HG02763 (cell line): ENCODE data around the gene TBCCD1.
"Not testable (repeated sequence)": the region's sequence is repeated elsewhere in the genome, so short reads cannot be mapped to it uniquely, and the experiment has no call there.

Experiments used
- ATAC-seq: cut with Tn5 transposase; IDR thresholded peaks from one replicate; pipeline ENCODE4 v1.9.1; 2021; ENCODE audit warnings: mild to moderate bottlenecking, moderate library complexity; ENCODE audit not compliant: unreplicated experiment

The TBCCD1 gene

DNA sequence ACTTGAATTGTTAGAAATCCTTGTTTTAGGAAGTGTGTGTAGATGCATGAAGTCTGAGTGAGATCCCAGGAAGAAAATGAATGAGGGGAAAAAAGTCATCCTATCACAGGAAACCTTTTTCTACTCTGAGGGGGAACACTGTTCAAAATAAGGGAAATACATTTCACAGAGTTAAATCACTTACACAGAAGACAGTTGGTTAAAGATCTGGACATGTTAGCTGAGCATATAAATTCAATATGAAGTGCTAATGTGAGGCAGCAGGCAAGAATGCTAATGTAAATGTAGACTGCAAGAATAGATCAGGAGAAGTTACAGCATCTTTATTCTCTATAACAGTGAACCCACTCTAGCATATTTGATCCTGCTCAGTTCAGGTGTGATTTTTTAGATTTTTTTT is 2.6 kb downstream of the TBCCD1 start:
- no peak for ATAC-seq

DNA sequence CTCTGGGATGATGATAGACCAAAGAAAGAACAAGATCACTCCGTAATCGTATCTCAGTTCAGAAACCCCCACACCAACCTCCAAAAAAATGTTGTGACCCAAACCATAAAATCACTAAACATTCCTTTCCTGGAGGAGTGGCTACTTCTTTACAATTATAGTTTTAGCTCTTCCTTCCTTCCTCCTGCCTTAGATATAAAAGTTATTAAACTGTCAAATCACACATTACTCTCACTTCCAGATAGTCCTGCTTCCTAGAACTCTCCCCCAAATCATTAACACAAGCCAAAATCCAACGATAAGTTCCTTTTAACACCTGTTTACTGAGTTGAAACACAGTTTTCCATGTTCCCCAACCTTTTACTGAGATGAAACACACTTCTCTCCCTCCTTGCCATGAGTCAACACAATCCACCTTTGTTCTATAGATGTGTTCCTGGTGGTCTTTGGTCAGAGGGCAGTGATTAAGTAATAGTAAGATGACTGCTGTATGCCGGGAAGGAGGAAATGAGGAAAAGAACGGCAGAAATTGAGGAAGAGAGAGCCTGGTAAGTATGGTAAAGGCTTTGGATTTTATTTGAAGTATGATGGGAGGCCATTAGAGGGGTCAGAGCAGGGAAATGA is 14.6 kb downstream of the TBCCD1 start:
- ATAC-seq = no peak

DNA sequence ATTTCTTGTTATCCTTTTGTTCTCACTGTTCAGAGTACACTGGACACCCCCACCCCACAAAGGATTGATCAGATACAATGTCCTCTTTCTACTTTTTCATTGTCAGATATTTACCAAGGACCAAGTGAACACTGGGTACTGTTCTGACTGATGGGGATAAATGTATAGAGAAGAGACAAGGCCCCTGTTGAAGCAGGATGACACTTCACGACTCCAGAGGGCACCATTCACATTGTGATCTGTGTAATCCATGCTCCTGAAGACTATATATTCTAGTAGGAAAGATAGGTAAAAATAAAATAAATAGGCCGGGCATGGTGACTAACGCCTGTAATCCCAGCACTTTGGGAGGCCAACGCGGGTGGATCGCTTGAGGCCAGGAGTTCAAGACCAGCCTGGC is 15.8 kb downstream of the TBCCD1 start:
- no peak for ATAC-seq

DNA sequence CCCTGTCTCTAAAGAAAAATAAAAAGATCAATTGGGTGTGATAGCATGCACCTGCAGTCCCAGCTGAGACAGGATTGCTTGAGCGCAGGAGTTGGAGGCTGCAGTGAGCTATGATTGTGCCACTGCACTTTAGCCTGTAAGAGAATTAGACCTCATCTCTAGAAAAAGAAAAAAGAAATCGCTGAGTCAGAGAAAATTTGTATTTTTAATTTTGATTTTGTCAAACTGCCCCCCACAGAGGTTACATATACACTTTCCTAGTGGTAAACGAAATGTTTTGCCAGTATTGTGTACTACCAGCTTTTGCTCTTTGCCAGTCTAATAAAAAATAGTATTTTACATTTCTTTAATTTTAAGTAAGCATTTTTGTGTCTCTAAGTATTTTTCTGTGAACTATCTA is 17.6 kb downstream of the TBCCD1 start:
- ATAC-seq = no peak

DNA sequence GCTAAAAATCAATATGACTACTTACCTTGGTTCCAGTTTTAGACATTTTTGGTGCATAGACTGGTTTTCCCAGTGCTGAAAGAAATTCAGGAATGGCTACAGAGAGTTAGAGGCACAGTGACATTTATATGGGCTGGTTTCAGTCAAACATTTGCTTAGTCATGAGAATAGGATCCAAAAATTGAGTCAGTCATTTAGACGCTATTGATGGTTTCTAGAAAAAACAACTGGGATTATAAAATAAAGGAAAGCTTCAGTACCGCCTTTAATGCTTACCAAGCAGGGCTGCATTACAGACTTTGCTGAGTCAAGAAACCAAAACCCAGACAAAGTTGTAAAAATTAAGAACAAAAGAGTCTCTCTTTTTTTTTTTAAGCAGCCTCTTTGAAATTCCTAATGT is 22.9 kb downstream of the TBCCD1 start, which contains the start of gene CRYGS:
TSS of gene CRYGS (minus strand) at position 100 of the 400 bp plus-strand sequence. CDS start at position 46, 54 bp downstream.
- no peak for ATAC-seq

DNA sequence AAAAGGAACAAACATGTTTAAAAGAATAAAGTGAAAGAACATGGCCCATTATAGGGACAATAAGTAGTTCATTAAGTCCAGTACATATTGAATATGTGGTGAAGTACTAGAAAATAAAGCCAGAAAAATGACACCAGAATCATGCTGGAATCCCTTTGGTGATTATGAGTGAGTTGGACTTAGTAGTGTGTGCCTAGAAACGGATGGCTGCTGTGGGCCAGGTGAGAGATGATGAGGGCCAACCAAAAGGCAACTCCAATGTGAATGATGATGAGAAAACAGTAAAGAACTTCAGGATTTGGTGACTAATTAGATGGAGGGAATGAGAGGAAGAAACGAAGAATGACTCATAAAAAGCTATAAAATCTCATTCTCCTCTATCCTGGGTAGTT is 26.3 kb downstream of the TBCCD1 start:
- no peak for ATAC-seq

DNA sequence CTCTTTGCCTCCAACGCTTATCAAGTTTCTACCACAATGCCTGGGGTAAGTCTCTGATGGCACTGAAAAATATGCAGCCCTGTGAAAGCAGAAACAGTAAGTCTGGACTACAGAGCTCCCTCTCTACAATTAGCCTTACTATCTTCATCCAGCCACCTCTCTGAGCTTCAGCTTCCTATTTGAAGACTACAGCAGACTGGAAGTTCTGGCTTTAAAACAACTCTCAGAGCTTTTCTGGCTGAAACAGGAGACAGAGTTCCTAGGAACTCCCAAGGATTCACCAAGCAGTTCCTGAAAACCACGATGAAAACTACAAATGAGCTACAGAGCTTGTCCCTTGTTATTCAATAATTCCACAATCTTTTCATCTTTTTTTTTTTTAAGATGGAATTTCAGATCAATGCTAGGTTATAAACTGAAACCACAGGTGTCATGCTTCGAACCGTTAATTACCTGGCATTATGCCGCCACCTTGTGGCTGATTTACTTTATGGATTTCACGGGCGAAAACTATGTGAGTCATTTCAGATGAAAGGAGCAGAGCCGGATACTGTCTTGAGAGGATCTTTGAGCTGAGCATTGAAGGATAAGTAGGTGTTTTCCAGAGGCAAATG is 26.8 kb downstream of the TBCCD1 start:
- peak; percentile 40 for ATAC-seq

DNA sequence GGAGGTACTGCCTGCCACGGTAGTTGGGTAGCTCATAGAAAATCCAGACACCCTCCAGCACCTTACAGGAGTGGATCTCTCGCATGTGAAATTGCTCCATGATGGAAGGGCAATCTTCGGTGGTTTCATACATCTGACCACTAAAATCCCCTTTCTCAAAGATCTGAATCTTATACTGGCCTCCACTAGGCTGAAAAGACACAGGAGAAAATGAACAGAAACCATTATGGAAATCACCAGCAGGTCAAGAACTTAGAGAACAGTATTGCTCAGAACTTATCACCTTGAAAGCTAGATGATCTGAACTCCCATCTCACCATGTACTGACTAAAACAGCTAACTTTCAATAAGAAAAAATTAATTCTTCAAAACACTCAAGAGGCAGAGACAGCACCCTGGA is 28.4 kb downstream of the TBCCD1 start:
- ATAC-seq = no peak

DNA sequence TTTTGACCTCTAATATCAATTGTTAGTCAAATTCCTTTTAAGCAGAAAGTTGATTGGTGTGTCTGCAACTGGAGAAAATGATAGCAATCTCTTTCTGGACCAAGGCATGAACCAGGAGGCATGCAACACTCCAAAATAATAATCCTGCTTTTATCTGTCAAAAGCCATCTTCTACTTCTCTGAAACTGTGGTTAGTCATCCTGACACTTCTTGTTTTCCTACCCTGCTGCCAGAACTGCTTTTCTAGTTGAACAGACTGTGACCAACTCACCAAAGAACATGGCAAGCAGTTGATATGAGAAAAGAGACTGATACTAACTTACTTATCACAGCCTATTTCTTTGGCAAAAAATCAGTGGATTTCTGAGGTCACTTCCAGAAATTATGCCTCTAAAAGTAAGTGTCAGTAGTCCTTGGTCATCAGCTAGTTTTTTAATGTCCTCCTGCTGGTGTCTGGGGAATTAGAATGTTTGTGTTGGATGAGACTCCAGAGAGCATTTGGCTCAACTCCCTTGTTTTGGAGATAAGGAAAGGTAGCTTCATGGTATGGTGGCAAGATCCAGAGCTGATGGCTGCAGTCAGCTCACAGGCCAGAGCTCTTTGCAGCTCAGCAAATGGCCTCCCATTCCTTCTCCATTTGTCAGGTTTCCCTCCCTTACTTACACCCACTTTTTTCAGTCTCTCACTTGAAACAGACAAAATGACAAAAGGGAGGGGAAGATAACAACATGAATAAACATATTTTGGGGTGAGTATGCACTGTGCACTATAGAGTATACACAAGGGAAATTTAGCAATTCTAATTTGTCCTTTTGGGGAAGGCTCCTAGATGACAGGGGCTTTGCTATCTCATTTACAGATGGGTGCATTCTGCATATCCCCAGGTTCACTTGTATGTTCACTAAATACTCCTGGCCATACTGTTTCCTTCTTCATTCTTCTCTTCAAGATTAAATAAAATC is 30.0 kb downstream of the TBCCD1 start:
- no peak for ATAC-seq

DNA sequence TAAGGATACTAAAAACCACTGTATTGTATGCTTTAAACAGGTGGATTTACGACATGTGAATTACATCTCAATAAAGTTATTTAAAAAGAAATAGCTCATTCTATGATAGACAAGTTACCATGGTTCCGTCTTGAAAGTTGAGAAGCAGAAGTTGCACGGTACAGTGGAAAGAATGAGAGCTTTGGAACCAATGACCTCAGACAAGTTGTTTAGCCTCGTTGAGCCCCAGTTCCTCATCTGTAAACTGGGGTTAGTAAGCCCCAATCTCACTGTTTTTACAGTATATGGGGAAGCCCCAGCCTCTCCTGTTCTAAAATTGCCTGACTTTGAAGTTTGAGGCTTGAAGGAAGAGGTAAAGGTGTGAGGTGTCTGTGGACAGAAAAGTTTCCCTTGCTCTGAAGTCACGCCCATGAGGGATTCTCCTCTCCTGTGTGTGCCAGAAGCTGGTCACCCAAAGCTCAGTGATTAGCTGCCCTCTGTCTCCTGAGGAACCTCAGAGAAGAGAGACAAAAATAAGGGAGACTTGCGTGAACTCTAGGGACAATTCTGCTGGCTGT is 32.9 kb downstream of the TBCCD1 start:
- peak; percentile 75 for ATAC-seq

DNA sequence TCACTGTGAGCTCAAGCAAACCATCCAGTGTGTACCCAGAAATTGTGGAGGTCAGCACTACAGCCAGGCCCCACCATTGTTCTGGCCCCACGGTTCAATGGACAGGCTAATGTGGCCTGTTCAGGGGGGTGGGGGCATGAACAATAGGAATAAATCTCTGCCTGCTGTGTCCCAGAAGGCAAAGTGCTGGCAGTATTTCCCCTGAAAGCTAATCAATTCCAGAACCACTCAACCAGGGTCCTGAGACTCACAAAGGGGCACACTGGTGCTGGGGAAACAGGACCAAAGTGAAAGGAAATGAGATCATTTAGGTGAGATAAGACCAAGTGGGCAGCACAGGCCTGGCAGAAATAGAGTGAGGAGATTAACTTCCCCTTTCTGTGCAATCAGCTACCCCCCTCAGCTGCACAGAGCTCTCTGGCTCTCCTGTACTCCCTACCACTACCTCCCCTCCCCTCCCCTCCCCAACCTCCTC is 34.5 kb downstream of the TBCCD1 start:
- peak; percentile 52 for ATAC-seq

DNA sequence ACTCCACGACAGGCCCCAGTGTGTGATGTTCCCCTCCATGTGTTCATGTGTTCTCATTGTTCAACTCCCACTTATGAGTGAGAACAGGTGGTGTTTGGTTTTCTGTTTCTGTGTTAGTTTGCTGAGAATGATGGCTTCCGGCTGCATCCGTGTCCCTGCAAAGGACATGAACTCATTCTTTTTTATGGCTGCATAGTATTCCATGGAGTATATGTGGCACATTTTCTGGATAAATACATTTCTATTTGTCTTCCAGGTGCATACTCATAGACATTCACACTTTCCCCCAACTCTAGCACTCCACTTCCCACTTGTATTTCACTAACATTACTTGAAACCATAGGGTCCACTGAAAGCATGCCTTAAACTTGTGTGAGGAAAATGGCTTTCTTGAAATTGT is 35.4 kb downstream of the TBCCD1 start:
- not testable (repeated sequence) for ATAC-seq

DNA sequence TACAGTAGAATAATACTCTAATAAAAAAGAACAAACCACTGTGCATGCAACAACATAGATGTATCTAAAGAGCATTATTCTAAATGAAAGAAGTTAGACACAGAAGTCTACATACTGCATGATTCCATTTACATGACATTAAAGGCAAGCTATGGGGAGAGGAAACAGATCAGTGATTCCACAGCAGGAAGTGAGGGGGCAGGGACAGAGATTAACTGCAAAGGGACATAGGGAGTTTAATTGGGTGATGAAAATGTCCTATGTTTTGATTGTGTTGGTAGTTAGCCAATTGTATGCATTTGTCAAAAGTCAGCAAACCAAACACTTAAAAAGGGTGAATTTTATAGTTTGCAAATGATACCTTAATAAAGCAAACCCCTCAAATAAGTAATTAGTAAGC is 36.7 kb downstream of the TBCCD1 start:
- ATAC-seq = no peak

DNA sequence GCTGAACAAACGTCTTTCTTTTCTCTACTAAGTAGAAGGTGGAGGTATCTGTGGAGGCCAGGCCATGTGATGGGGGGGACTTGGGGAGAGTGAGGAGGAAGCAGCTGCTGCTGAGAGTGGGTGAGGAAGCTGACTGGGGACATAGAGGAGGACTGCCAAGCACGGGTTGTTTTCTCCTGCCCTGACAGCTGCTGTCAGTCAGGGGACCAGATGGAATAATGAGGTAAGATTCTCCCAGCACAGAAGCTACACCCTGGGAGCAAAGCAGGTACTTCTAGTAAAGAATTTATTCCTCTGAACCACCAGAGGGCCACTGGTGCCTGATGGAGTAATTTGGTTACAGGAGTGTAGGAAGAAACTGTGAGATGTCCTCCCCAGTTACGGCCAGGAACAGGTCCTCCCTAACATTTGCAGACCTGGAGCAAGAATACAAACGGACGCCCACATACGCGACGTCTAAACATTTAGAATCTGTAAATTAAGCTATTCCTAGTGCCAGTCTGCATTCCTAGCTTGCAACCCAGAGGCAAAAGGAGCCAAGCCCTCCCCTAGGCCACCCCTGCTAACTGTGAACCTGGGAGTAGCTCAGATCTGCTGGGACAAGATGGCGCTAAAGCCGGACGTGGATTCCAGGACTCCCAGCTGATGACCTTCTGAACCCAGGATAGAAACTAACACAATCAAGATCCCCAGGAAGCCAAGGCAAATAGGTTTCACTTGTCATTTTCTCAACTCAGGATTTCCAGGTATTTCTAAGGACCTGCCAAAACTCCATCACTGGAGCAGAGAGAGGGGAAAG is 37.7 kb downstream of the TBCCD1 start:
- no peak for ATAC-seq

DNA sequence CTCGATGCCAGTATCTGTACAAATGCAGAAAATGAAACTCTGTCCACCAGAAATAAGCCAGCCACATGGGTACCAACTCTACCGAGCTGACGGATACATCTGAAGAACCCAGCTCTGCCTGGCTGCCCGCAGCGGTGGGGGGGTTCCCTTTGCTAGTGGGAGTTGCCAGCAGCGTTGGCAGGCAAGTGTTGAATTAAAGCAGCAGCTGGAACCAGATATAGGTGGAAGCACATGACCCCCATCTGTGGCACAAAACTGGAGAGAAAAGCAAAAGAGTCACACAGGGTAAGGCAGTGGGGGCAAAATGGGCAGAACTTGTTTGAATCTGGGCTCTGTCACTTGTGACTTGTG is 40.9 kb downstream of the TBCCD1 start:
- peak; percentile 41 for ATAC-seq

DNA sequence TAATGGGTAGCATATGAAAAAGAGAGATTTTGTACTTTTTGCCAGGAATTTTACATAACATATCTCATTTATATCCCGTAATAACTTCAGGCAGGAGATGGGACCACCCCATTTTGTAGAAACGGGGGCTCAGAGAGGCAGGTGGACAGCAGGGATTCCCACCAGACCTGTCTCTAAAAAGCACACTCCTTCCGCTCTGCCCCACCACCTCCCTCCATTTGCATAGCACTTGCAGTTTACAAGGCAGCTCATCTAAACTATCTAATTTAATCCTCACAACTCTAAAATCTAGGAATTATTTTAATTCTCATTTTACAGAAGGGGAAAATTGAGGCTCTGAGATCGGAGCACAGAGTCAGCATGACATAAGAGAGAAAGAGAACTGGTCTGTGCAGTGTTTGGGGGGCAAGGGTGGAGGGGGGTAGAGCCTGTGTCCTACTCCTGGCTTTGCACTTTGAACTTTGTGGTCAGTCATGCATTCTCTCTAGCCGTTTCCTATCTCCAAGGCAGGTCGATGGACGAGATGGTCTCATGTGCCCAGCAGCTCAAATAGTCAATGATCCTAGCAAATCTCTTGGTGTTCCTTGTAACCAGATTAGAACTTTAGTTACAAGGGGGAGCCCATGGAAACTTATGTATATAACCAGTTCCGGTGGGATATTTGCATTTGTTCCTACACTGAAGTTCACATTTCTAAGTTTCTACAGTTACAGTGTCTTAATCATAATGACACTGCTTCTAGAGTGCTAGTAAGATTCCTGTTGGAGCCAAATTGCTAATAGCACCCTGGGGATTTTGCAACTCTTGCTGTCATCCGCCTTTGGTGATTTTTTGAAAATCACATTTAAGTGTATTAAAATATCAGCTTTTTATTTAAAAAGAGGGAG is 41.5 kb downstream of the TBCCD1 start:
- ATAC-seq = no peak

DNA sequence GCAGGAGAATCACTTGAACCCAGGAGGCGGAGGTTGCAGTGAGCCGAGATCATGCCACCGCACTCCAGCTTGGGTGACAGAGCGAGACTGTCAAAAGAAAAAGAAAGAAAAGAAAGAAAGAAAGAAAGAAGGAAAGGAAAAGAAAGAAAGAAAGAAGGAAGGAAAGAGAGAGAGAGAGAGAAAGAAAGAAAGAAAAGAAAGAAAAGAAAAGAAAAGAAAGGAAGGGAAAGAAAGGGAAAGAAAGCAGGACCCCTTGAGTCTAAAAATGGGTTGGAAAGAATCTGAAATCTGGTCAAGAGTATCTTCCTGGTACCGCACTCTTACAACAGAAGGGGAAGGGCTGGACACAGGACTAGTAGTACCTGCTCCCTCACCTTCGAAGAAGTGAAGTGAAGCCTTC is 42.5 kb downstream of the TBCCD1 start:
- ATAC-seq = no peak

DNA sequence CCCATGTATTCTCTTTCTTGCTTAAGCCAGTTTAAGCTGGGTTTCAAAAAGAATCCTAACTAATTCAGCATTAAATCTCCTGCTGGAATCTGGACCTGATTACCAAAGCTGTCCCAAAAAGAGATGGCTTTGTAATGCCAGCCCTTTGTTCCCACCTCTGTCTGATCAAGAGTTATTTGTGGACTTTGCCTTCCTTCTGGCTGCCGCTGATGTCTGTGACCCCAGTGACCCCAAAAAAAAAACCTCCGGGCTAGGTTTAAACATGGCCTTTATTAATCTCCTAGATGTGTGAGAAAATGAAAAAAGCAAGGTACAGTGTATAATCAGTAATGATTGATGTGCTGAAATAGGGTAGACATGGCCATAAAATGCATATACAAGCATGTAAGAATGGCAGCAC is 43.7 kb downstream of the TBCCD1 start:
- no peak for ATAC-seq

DNA sequence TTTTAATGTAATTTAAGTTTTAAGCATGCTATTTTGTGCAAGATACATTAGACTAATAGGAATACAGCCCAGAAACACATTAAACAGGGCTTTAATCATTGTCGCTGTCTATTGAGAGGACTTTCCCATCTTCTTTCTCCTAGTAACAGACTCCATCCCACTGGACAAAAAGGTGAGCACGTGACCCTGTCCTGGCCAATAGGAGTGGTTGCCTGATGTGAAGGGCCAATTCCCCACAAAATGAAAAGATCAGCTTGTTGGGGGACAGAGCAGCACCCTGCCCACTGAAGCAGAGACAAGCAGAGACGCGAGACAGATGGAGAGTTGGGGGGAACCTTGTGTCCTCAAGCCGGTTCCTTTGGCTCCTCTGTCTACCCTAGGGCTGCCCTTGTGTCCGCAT is 44.1 kb downstream of the TBCCD1 start:
- no peak for ATAC-seq
